Measurements from ENCODE around the gene LTBP2. TPM values are rescaled to one million over a fixed set of nuclear protein-coding genes. Genes with fewer than 3 reads are reported as not detected.

Gene LTBP2
- total and polyA plus RNA-seq, 2 of the 13 experiments (the other 11 are each of a cell fraction or from before 2014, with no cell fraction given): 0.20 to 0.41 TPM

DNA sequence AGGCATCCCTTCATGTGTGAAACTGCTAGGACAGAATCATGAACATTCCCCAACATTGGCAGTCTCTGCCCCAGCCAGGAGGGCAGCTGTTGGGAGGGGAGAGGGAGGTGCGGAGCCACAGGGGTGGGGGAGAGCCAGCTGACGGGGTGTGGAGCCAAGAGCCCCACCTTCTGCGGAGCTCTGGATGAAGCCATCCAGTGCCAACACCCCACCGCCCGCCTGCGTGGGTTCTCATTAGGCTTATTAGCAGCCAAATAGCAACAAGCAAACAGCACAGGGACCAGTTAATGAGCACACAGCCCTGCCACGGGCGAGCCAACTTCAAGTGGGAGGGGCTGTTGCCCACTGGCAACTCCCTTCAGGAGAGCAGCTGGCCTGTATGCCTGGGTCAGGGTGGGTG, 12.1 kb downstream of the LTBP2 start (continued):
- TF ChIP-seq GATA4 (IDR thresholded peaks at IDR 0.05; ENCODE audit: borderline replicate concordance, low read depth) (no peak), ZNF460 (CRISPR knock-in tag; IDR thresholded peaks at IDR 0.05; ENCODE audit: borderline replicate concordance) (no peak), ZBTB42 (CRISPR knock-in tag; IDR thresholded peaks at IDR 0.05) (no peak), ZNF12 (CRISPR knock-in tag; IDR thresholded peaks at IDR 0.05) (no peak), ZNF816 (CRISPR knock-in tag; IDR thresholded peaks at IDR 0.05; ENCODE audit: borderline replicate concordance) (no peak), ZSCAN21 (CRISPR knock-in tag; IDR thresholded peaks at IDR 0.05; ENCODE audit: borderline replicate concordance) (no peak), MZF1 (CRISPR knock-in tag; IDR thresholded peaks at IDR 0.05; ENCODE audit: borderline replicate concordance) (no peak), ZNF75D (CRISPR knock-in tag; IDR thresholded peaks at IDR 0.05; ENCODE audit: borderline replicate concordance) (no peak)
- TF ChIP-seq, protein P1, sequence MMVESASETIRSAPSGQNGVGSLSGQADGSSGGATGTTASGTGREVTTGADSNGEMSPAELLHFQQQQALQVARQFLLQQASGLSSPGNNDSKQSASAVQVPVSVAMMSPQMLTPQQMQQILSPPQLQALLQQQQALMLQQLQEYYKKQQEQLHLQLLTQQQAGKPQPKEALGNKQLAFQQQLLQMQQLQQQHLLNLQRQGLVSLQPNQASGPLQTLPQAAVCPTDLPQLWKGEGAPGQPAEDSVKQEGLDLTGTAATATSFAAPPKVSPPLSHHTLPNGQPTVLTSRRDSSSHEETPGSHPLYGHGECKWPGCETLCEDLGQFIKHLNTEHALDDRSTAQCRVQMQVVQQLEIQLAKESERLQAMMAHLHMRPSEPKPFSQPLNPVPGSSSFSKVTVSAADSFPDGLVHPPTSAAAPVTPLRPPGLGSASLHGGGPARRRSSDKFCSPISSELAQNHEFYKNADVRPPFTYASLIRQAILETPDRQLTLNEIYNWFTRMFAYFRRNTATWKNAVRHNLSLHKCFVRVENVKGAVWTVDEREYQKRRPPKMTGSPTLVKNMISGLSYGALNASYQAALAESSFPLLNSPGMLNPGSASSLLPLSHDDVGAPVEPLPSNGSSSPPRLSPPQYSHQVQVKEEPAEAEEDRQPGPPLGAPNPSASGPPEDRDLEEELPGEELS (CRISPR knock-in tag; IDR thresholded peaks at IDR 0.05): no peak

DNA sequence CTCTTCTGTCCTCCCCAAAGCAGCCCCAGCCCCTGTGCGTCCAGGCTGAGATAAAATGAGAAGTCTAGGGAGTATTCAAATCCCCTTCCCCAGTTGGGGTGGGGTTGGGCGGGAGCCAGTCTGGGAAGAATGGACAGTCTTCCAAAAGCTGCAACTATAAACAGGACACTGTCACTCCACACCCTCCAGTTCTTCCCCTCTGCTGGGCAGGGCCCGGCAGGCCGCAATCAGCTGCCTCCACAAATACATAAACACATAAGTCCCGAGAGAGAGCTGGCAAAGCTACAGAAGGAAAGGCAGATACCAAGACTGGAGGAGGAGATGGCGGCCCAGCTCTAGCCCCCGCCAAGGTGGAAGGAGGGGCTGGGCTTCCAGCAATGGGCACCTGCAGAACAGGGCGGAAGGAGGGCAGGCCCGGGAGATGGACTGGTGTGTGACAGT, 12.7 kb downstream of the LTBP2 start:
- H3K79me2 ChIP-seq (ENCODE audit: insufficient read depth, low read length): no peaks in the 10 kb centered on the region
- TF ChIP-seq ZBTB7A (CRISPR knock-in tag; IDR thresholded peaks at IDR 0.05) (no peak), MED8 (CRISPR knock-in tag; IDR thresholded peaks at IDR 0.05; ENCODE audit: insufficient replicate concordance) (no peak), CBX1 (IDR thresholded peaks at IDR 0.05; ENCODE audit: low read depth) (no peak), BHLHE40 (IDR thresholded peaks at IDR 0.05; ENCODE audit: low read length) (no peak), ZNF260 (CRISPR knock-in tag; IDR thresholded peaks at IDR 0.05; ENCODE audit: borderline replicate concordance, low read depth) (no peak), ZNF143 (CRISPR knock-in tag; IDR thresholded peaks at IDR 0.05) (no peak), NAIF1 (CRISPR knock-in tag; IDR thresholded peaks at IDR 0.05; ENCODE audit: borderline replicate concordance) (no peak), THAP11 (CRISPR knock-in tag; IDR thresholded peaks at IDR 0.05) (no peak), ARHGAP35 (CRISPR knock-in tag; IDR thresholded peaks at IDR 0.05; ENCODE audit: borderline replicate concordance) (no peak), NONO (IDR thresholded peaks at IDR 0.05) (no peak), NONO (CRISPR knock-in tag; conservative IDR thresholded peaks at IDR 0.05) (no peak), SIX1 (CRISPR knock-in tag; IDR thresholded peaks at IDR 0.05; ENCODE audit: borderline replicate concordance) (no peak)
- TF ChIP-seq, protein P2, sequence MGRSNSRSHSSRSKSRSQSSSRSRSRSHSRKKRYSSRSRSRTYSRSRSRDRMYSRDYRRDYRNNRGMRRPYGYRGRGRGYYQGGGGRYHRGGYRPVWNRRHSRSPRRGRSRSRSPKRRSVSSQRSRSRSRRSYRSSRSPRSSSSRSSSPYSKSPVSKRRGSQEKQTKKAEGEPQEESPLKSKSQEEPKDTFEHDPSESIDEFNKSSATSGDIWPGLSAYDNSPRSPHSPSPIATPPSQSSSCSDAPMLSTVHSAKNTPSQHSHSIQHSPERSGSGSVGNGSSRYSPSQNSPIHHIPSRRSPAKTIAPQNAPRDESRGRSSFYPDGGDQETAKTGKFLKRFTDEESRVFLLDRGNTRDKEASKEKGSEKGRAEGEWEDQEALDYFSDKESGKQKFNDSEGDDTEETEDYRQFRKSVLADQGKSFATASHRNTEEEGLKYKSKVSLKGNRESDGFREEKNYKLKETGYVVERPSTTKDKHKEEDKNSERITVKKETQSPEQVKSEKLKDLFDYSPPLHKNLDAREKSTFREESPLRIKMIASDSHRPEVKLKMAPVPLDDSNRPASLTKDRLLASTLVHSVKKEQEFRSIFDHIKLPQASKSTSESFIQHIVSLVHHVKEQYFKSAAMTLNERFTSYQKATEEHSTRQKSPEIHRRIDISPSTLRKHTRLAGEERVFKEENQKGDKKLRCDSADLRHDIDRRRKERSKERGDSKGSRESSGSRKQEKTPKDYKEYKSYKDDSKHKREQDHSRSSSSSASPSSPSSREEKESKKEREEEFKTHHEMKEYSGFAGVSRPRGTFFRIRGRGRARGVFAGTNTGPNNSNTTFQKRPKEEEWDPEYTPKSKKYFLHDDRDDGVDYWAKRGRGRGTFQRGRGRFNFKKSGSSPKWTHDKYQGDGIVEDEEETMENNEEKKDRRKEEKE (IDR thresholded peaks at IDR 0.05): no peak

More for the DNA sequence above, 12.7 kb downstream of the LTBP2 start:
- Histone ChIP-seq H3K9me3 (ENCODE audit: low read length) (no peaks in the 10 kb centered on the region), H3K27me3 (ENCODE audit: control insufficient read depth in 1 of 2, insufficient read depth in 2 of 2, low read length in 2 of 2) (no peaks in the 10 kb centered on the region), H3K4me1 (ENCODE audit: insufficient read depth, low read length) (peaks cover 16% of the 10 kb centered on the region), H3K9ac (ENCODE audit: insufficient read depth, low read depth, low read length) (no peak overlapping the region), H3K27ac (ENCODE audit: extremely low read length, insufficient read depth, low read length) (no peak overlapping the region), H3K4me3 (replicated peaks in 1 of 3; ENCODE audit: insufficient read depth in 1 of 3, low read depth in 2 of 3, low read length in 3 of 3) (no peak overlapping the region), H3K4me2 (ENCODE audit: low read depth, low read length) (no peak overlapping the region), H2AFZ (ENCODE audit: low read length) (no peak overlapping the region), H4K20me1 (ENCODE audit: insufficient read depth, low read length) (no peaks in the 10 kb centered on the region), H3K36me3 (replicated peaks in 1 of 2; ENCODE audit: control insufficient read depth in 1 of 2, insufficient read depth in 2 of 2, low read length in 2 of 2) (no peaks in the 10 kb centered on the region)
- FAIRE-seq (no peak), ATAC-seq (no peak), DNase-seq (ENCODE audit: low spot score) (no peak)
- POLR2A ChIA-PET: no interaction called here
- 62% methylated on average over 9 of the region's 9 CpGs for whole genome bisulfite sequencing (ENCODE audit: low lambda C conversion rate)
- in situ Hi-C loops (cut with HindIII; ENCODE audit: extremely low pct_ligation_motif_present, low pct_unique_long_range_greater_than_20kb) (no loop called here), intact Hi-C loops (cut with micrococcal nuclease; ENCODE audit: unreplicated experiment) (no loop called here)
- no TSS peak for BruUV-seq (replicated peaks)
- CTCF ChIA-PET (ENCODE audit: low intra/inter-chr PET ratio, low total read pairs): no interaction called here

Data from HepG2 (cell line).